Type B pancreatic cell (in vitro differentiated cells): Measurements from ENCODE around the gene XPR1. TPM values are rescaled to one million over a fixed set of nuclear protein-coding genes. Genes with fewer than 3 reads are reported as not detected.
A peak's percentile ranks its signal among the peaks of the same experiment; 100 is the strongest.

Experiments
- DNase-seq: peaks from one replicate; pipeline ENCODE4 v3.0.0; 2021; ENCODE audit warnings: mixed read lengths; ENCODE audit not compliant: unreplicated experiment; ENCODE audit errors: extremely low spot score
- H3K27ac Mint-ChIP-seq: 2 replicates; pipeline ENCODE4 v1.8.0; 2021; ENCODE audit warnings: mild to moderate bottlenecking, mixed read lengths
- H3K27me3 Mint-ChIP-seq: 2 replicates; pipeline ENCODE4 v1.8.0; 2021; ENCODE audit warnings: mixed read lengths
- H3K36me3 Mint-ChIP-seq: 2 replicates; pipeline ENCODE4 v1.8.0; 2021; ENCODE audit warnings: mixed read lengths
- H3K4me1 Mint-ChIP-seq: one replicate; pipeline ENCODE4 v1.8.0; 2021; ENCODE audit warnings: mixed read lengths; ENCODE audit not compliant: unreplicated experiment
- H3K4me3 Mint-ChIP-seq: 2 replicates; pipeline ENCODE4 v1.8.0; 2021; ENCODE audit warnings: mild to moderate bottlenecking, mixed read lengths
- H3K9me3 Mint-ChIP-seq: 2 replicates; pipeline ENCODE4 v1.8.0; 2021; ENCODE audit warnings: mixed read lengths
- CTCF ChIP-seq: fragments of 200-600 bp; sonication (generic); conservative IDR thresholded peaks from 2 replicates; pipeline ENCODE4 v1.5.0; 2021; ENCODE audit warnings: antibody characterized with exemption, mild to moderate bottlenecking
- total RNA-seq: library from RNA; stranded (reverse); gene quantifications from 2 replicates; pipeline ENCODE4 v1.2.1, GENCODE V29; 2021; ENCODE audit warnings: low replicate concordance

The XPR1 gene
- total RNA-seq, 1 donor from 2014 or later = 48.5 TPM

- no peak overlapping the region for H3K27ac Mint-ChIP-seq
- no peak overlapping the region for H3K4me3 Mint-ChIP-seq
- H3K27me3 Mint-ChIP-seq = no peaks in the 10 kb centered on the region
- DNase-seq = no peak
- peaks cover 8% of the 10 kb centered on the region for H3K4me1 Mint-ChIP-seq
- peaks cover 5% of the 10 kb centered on the region for H3K36me3 Mint-ChIP-seq
- no peaks in the 10 kb centered on the region for H3K9me3 Mint-ChIP-seq
- TF ChIP-seq CTCF = peak; percentile 75
Measured at GRCh38 chr1:180881806-180882509, 250.1 kb downstream of the XPR1 start.

- H3K27me3 Mint-ChIP-seq = no peaks in the 10 kb centered on the region
- H3K27ac Mint-ChIP-seq = no peak overlapping the region
- H3K36me3 Mint-ChIP-seq = peaks cover 9% of the 10 kb centered on the region
- TF ChIP-seq CTCF = no peak
- no peak for DNase-seq
- H3K4me3 Mint-ChIP-seq = no peak overlapping the region
- H3K4me1 Mint-ChIP-seq = peaks cover 8% of the 10 kb centered on the region
- no peaks in the 10 kb centered on the region for H3K9me3 Mint-ChIP-seq
Measured at GRCh38 chr1:180884588-180885300, 252.9 kb downstream of the XPR1 start.

- no peak for DNase-seq
- no peak for TF ChIP-seq CTCF
- Mint-ChIP-seq H3K27ac (no peak overlapping the region), H3K4me3 (no peak overlapping the region), H3K9me3 (no peaks in the 10 kb centered on the region), H3K36me3 (peaks cover 9% of the 10 kb centered on the region), H3K4me1 (peaks cover 8% of the 10 kb centered on the region), H3K27me3 (no peaks in the 10 kb centered on the region)
Measured at GRCh38 chr1:180886338-180886737, 254.5 kb downstream of the XPR1 start.

GRCh38 chr1:180887841-180888240, 256.0 kb downstream of the XPR1 start:
- H3K27me3 Mint-ChIP-seq = no peaks in the 10 kb centered on the region
- no peak overlapping the region for H3K27ac Mint-ChIP-seq
- DNase-seq = no peak
- H3K4me3 Mint-ChIP-seq = no peak overlapping the region
- H3K4me1 Mint-ChIP-seq = no peaks in the 10 kb centered on the region
- no peak for TF ChIP-seq CTCF
- H3K36me3 Mint-ChIP-seq = peaks cover 9% of the 10 kb centered on the region
- no peaks in the 10 kb centered on the region for H3K9me3 Mint-ChIP-seq

- Mint-ChIP-seq H3K9me3 (no peaks in the 10 kb centered on the region), H3K27me3 (no peaks in the 10 kb centered on the region), H3K36me3 (peaks cover 5% of the 10 kb centered on the region), H3K27ac (no peak overlapping the region), H3K4me3 (no peak overlapping the region), H3K4me1 (no peaks in the 10 kb centered on the region)
- TF ChIP-seq CTCF = no peak
- no peak for DNase-seq
Measured at GRCh38 chr1:180888870-180889269, 257.0 kb downstream of the XPR1 start.
